Measurements from ENCODE around the gene ATAT1.

Gene ATAT1

DNA sequence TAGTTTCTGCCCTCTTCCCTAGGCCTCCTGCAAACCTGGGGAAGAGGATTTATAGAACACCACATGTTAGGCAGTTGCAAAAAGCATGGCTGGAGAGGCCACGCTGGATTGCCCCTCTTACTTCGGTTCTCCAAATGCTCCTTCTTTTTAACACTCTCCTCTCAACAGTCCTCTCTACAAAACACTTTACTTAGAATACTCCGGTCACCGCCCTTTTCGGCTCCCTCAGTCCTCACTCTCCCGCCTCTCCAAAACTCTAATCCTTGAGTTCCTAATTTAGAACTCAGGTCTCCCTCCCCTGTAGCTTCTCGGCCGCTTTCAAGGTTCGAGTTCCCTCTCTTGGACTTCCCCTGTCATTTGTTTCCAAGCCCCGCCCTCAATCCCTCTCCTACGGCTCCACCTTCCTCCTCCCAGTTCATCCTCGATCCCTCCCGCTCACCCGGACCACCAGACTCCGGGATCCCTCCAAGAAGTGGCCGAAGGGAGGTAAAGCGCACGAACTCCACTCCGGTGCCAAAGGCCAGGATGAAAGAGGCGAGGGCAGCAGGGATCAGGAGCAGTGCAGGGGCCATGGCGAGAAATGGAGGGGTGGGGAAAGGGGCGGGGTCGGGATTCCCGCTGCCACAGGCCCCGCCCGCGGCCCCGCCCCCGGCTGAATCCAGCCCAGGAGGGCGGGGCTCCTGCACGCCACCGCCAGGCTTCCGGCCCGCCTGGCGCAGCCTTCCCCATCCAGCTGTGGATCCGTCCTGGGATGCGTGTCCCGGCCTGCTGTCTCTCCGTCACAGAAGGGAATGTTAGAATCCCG lies 63.9 kb downstream of the ATAT1 start, which contains the start of gene NRM:
Gene NRM (minus strand): TSS at position 582 of the 805 bp plus-strand sequence. CDS start 10 bp downstream, at position 572.
- TF ChIP-seq, protein P1, sequence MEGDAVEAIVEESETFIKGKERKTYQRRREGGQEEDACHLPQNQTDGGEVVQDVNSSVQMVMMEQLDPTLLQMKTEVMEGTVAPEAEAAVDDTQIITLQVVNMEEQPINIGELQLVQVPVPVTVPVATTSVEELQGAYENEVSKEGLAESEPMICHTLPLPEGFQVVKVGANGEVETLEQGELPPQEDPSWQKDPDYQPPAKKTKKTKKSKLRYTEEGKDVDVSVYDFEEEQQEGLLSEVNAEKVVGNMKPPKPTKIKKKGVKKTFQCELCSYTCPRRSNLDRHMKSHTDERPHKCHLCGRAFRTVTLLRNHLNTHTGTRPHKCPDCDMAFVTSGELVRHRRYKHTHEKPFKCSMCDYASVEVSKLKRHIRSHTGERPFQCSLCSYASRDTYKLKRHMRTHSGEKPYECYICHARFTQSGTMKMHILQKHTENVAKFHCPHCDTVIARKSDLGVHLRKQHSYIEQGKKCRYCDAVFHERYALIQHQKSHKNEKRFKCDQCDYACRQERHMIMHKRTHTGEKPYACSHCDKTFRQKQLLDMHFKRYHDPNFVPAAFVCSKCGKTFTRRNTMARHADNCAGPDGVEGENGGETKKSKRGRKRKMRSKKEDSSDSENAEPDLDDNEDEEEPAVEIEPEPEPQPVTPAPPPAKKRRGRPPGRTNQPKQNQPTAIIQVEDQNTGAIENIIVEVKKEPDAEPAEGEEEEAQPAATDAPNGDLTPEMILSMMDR (conservative IDR thresholded peaks at IDR 0.05; ENCODE audit: low read length), result no peak
- peak within 1 kb of the TSS; percentile 97 for H3K4me3 ChIP-seq (ENCODE audit: low read length)
- peak; percentile 87 for DNase-seq (ENCODE audit: low read depth)

DNA sequence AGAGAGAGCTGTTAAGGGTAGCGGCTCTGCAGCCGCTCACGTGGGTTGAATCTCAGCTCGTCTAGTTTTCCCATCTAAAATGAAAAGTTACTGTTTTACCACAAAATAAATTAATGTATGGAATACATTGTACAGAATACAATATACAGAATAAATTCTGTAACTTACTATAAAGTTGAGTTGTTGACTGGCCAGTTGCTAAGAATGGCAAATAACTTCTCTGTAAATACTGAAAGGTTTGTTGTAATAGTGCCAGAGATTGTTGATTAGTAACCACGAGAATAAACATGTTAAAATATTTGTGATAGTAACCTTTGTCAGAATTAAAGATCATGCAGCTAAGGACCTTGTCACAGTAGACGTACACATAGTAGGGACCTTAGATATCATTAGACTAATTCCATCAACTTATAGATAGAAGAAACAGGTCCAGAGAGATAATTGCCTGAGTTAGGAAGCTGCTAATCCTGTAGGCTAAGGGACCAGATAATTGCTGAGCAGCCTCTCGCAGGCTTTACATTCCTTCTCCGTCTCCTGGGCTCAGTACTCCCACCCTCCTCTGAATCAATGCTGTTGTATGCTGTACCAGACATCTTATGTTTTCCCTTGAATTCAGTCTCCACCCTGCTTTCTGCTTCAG lies 64.7 kb downstream of the ATAT1 start:
- TF ChIP-seq, protein P1 (conservative IDR thresholded peaks at IDR 0.05; ENCODE audit: low read length), result no peak
- no peak for DNase-seq (ENCODE audit: low read depth)

More for the DNA sequence above, 64.7 kb downstream of the ATAT1 start:
- peak overlapping the region; percentile 44 for H3K4me3 ChIP-seq (ENCODE audit: low read length)
